Mesenchymal stem cell (in vitro differentiated cells and primary cell): ENCODE results near the gene AADACL3. TPM values are rescaled to one million over a fixed set of nuclear protein-coding genes. Genes with fewer than 3 reads are reported as not detected.

ENCODE experiments used
- small RNA-seq: library from polyadenylated mRNA; stranded (forward); fragments of <200 nt; extraction: miRNeasy Mini kit (QIAGEN cat#:217004); gene quantifications from one replicate; pipeline ENCODE3, GENCODE V24; 2013; ENCODE audit warnings: low read depth

Gene AADACL3

Small RNAs within 50 kb of the gene (small RNA-seq; reads per million reads assigned to genes)
- gene AC244670.1: not detected
